Stimulated activated CD4-positive, alpha-beta T cell treated with anti-CD3 and anti-CD28 coated beads, Interleukin-2, amount 100 ng/mL, for 24 hours (primary cell): Measurements from ENCODE around the gene DDX51.
"Not testable (repeated sequence)": the region's sequence is repeated elsewhere in the genome, so short reads cannot be mapped to it uniquely, and the experiment has no call there.

Source experiments
- DNase-seq, 2 donors: peaks; one replicate each; pipeline ENCODE4 v3.0.0-alpha.2; 2020

DDX51 gene

GRCh38 chr12:132138941-132139871 lies 4.9 kb downstream of the DDX51 start:
- DNase-seq, result no peak

DNA sequence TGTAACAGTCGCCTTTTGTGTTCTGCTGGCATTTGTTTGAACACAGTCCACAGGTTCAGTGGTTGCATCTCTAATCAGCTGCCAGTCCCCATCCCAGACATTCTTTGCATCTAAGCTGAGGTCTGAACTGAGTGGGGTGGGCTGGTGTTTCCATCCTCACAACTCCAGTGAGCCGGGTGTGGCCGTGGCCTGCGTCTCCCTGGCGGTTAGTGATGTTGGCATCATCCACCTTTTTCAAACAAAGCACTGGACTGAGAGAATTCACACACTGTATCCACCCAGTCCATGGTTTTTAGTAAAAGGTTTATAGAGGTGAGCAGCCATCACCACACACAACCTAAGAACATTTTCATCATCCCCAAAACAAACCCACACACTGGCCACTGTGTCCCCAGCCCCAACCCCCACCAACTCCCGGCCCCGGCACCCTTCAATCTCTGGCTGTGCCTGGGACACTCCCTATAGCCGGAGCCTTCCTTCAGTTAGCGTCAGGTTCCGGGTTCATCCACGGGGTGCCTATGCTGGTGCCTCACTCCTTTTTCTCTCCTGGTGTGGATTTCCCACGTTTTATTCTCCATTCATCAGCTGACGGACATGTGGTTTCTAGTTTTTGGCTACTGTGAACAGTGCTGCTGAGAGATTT lies 6.5 kb downstream of the DDX51 start:
- no peak for DNase-seq

GRCh38 chr12:132136226-132136625 lies 7.9 kb downstream of the DDX51 start:
- DNase-seq, result not testable (repeated sequence)

DNA sequence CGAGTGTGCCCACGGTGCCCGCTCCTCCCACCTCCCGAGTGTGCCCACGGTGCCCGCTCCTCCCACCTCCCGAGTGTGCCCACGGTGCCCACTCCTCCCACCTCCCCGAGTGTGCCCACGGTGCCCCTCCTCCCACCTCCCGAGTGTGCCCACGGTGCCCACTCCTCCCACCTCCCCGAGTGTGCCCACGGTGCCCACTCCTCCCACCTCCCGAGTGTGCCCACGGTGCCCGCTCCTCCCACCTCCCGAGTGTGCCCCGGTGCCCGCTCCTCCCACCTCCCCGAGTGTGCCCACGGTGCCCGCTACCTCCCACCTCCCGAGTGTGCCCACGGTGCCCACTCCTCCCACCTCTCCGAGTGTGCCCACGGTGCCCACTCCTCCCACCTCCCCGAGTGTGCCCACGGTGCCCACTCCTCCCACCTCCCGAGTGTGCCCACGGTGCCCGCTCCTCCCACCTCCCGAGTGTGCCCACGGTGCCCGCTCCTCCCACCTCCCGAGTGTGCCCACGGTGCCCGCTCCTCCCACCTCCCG lies 9.4 kb downstream of the DDX51 start:
- not testable (repeated sequence) for DNase-seq

- no peak for DNase-seq
Observed at GRCh38 chr12:132133952-132134652, 10.0 kb downstream of the DDX51 start.

DNA sequence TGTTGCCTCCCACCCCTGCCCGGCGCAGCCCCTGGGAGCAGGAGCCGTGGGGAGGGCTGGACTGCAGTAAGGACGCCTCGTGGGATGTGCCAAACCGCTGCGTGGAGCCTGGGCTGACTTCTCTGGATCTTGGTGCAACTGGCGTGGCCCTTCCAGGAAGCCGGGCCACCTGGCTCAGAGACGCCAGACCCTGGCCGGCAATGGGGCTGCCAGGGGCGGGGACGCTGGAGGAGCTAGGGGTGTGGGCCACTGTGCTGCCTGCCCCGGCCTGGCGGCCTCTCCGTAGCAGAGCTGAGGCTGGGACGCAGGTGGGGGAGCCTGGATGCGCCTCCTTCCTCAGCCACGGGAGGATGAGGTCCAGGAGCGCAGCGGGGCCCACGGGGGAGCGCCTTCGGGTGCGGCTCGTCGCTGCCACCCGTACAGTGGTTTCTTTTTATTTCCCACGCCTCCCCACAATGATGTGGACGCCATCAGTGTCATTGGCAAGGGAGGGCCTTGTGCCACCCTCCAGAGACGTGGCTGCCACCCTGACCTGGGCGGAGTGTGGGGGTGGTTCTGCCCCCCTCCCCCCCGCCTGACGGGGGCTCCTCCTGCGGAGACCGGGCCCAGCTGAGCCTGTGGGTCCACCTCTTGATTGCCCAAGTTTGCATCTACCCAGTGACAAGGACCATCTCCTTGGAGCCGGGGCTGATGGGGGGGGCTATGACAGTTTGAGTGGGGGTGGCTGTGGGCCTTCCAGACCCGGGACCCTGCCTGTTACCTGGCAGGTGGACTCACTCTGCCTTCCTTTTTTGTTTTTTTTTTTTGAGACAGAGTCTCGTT lies 11.3 kb downstream of the DDX51 start:
- DNase-seq, result no peak

- no peak for DNase-seq
Observed at GRCh38 chr12:132131952-132132351, 12.2 kb downstream of the DDX51 start.

- no peak for DNase-seq
Observed at GRCh38 chr12:132131229-132131628, 12.9 kb downstream of the DDX51 start.

DNA sequence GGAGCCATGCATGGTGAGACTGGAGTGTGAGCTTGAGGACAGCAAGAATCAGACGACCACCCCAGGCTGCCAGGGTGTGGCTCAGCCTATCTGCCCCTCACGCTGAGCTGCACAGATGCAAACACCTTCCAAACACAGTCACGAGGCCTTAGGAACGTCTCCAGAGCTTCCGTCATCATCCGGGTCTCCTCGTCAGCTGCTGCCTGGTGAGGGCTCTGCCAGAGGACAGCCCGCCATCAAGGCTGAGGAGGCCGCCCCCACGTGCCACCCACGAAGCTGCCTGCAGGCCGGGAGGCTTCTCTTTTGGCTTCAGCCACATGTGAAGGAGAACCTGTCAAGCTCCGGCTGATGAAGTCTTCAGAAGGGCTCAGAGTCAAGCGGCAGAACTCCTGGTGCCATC lies 13.4 kb downstream of the DDX51 start:
- DNase-seq, result no peak

GRCh38 chr12:132129007-132129406 lies 15.1 kb downstream of the DDX51 start:
- no peak for DNase-seq

- DNase-seq, result no peak
Observed at GRCh38 chr12:132127041-132127440, 17.1 kb downstream of the DDX51 start.

GRCh38 chr12:132125736-132126135 lies 18.4 kb downstream of the DDX51 start:
- no peak for DNase-seq

- DNase-seq, result no peak
Observed at GRCh38 chr12:132124766-132125425, 19.2 kb downstream of the DDX51 start.

- DNase-seq, result no peak
Observed at GRCh38 chr12:132123970-132124765, 20.0 kb downstream of the DDX51 start.

DNA sequence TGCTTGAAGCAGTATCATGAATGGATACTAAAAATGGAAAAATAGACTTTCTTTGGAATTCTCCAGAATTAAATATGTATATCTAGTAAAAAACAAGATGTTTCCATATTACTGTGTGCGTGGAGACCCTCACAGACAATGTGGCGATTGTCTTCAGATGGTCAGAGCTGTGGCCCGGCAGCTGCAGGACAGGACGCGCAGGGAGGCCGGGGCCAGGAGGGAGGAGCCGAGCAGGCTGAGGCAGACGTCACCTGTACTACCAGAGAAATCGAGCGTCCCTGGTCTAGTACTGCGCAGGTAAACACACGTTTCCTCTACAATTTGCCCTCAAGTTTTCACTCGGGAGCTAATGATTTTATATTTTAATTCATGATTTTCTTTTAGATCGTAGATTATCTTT lies 22.8 kb downstream of the DDX51 start:
- no peak for DNase-seq

DNA sequence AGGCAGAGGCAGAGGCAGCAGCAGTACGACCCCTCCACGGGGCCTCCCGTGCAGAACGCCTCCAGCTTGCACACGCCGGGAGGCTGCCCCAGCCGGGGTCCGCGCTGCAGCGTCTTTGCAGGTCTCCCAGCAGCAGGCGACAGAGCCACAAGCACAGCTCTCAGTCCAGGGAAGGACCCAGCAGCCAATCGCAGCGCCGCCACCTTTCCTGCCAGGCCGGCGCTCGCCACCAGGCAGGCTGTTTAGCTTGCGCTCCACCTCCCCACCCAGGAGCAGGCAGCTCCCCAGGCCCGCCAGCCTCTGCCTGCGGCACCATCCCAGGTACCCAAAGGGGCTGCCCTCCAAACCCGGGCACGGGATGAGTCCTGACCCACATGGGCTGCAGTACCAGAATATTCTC lies 25.2 kb downstream of the DDX51 start:
- no peak for DNase-seq

DNA sequence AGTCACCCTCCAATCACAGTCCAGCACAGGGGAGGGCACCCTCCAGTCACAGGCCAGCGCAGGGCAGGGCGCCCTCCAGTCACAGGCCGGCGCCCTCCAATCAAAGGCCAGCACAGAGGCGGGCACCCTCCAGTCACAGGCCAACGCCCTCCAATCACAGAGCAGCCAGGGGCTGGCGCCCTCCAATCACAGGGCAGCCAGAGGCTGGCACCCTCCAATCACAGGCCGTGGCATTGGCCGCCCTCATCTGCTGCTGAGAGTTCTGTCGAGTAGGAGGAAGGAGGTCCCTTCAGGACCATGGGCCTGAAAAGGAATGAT lies 26.6 kb downstream of the DDX51 start:
- DNase-seq, result no peak

GRCh38 chr12:132116709-132117557 lies 27.2 kb downstream of the DDX51 start:
- no peak for DNase-seq

DNA sequence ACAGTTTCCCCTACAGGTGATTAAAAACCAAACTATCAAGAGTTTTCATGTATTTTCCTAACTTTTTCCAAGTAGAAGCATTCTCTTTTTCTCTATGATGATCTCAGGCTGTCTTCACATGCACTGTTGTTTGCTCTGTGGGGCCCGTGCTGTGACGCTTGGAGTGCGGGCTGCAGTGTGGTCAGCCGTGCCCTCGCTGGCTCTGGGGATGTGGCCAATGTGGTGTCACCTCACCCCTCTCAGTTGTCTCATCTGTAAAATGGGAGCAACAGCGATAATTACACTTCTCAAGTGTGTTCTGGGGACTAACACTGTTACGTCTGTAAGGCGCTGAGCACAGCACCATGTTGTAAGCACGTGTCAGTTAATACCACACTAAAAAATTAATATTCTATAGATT lies 28.6 kb downstream of the DDX51 start:
- DNase-seq, result no peak

DNA sequence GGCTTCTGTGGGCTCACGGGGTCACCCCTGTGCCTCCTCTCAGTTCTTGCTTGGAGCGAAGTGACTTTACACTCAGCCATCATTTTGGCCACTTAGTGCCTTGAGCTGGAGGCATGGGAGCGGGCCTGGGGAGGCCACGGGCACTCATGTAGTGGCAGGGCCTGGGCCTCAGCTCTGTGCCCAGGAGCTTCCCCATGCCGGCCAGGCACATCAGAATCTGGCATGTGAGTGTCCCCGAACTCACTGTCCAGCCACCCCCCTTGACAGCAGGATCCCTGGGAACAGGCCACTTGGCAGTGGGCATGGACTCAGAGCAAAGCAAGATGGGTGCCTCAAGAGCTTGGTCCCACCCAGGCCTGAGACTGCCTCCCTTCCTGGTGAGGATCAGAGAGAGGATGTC lies 29.5 kb downstream of the DDX51 start:
- DNase-seq, result no peak
